ENCODE measurements around the gene TAOK2.
"Not testable (repeated sequence)": the region's sequence is repeated elsewhere in the genome, so short reads cannot be mapped to it uniquely, and the experiment has no call there.

TAOK2 gene

GRCh38 chr16:30026449-30026848, 52.8 kb downstream of the TAOK2 start:
- DNase-seq: no peak

GRCh38 chr16:30027588-30028437, 54.1 kb downstream of the TAOK2 start:
- DNase-seq: no peak

DNA sequence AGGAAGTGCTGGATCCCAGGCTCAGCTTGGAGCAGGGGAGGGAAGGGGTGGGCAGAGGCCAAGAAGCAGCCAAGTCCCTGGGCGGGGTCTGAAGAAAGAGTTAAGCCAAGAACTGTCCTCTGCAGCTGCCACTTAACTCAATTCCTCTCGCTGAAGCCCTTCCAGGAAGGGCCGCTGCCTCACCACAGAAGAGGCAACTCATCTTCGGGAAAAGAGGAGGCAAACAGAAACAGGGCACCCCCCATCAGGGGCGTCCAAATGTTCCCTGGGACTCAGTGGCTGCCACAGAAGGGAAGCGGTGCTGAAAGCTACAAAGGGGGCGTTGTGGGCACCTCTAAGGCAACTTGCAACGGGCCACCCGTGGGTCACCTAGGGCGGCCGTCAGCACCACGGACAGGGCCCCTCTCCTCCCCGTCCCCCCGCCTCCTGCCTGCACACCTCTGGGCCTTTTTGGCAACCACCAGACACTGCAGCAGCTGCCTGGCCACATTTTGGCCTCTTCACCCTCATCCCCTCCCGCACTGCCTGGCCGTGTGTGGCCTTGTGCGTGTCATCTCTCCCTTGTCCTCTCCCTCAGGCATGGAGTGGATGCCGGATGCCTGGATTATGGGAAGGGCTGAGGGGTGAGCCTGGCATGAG, 54.9 kb downstream of the TAOK2 start:
- peak; percentile 9 for DNase-seq

DNA sequence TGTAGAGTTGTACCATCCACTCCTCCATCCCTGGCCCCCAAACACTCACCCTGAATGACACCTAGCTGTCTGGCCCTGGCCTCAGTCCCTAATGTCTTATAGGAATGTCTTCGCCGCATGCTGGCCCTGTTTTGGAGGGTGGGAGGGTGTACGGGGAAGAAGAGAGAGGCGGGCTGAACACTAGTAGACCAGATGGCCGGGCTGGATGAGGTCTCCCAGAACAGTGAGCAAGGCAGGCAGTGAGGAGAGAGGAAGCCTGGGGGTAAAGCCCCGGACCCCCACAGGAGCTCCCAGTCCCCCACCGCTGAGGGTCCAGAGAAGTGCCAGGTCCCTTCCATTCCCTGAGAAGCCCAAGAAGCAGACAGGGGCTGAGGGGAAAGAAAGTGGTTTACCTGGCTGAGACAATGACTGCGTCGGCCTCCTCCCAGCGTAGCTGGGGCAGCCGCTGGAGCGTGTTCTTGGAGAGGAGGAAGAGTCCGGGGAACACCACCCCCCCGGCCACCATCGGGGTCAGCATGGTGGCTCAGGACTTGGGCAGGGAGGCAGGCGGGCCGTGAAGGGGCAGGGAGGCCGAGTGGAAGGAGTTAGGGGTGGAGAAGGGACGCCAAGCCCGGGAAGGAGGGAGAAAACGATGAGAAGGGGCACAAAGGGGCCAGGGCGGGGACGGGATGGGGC, 56.5 kb downstream of the TAOK2 start:
- no peak for DNase-seq

DNA sequence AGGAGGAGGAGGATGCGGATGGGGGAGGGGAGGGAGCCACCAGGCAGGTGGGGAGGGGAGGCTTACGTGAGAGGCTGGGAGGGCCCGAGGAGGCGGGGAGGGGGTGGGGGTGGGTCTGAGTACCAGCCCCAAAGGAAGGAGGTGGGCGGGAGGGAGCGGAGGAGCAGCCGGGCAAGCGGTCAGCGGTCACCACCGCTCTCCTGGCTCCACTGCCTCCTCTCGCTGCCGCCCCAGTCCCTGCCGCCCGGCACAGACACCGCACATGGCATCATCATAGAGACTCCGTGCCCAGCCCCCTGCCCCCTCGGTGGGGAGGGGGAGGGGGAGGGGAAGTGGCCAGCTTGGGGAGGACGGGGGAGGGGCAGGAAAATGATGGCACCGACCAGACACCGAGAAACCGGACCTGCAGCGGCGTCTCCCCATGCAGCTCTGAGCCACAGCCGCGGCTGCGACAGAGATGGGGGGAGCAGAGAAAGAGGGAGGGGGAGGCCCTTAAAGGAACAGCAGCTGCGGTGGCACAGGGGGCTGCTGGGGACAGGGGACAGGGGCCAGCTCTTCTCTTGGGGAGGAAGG, 57.3 kb downstream of the TAOK2 start, which contains the start of gene TLCD3B:
TLCD3B (minus strand) TSS at position 431 of the 573 bp plus-strand sequence. CDS start 744 bp downstream, outside the sequence.
- peak; percentile 7 for DNase-seq

- DNase-seq: no peak
These were observed 57.8 kb downstream of the TAOK2 start for GRCh38 chr16:30031477-30031918.

DNA sequence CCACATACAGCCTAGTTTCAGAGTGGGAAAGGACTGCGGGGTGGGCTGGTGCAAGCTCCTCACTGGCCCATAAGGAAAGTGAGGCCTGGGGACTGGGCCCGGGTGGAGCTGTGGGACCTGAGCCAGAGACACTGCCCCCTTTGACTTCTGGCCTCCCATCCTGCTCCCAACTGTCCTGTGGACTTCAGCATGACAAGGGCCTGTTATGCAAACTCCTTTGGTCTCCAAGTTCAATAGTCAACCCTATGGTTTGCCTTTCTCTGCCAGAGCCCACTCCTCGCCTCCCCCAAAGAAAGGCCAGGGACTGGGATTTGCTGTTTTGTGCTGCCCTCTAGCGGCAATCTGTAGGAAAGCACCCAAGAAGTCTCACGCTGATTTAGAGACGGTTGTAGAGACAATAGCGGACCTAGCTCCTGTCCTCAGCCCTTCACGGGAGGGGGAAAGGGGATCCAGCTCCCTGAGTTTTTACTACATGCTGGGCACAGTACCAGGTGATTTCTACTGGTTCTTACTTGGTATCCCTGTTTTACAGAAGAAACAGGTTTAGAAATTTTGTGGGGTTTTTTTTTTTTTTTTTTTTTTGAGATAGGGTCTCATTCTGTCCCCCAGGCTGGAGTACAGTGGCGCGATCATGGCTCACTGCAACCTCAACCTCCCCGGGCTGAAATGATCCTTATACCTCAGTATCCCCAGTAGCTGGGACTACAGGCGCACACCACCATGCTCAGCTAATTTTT, 58.6 kb downstream of the TAOK2 start:
- peak; percentile 74 for DNase-seq

DNA sequence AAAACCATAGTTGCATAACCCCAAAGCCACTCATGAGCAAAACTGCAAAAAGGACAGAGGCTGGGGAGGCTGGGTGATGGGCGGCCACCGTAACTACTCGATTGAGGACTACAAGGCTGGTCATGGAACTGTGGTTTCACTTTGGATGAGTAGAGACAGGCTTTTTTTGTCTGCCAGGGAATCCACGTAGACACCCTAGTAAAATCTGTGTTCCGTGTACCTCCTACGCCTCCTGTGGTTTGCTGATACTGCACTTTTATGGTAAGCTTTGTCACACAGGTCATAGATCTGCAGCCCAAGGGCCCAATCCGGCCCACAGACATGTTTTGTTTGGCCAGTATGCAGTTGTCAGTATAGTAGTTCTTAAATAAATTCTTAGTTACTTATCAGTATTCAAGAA, 59.6 kb downstream of the TAOK2 start:
- DNase-seq: no peak

DNA sequence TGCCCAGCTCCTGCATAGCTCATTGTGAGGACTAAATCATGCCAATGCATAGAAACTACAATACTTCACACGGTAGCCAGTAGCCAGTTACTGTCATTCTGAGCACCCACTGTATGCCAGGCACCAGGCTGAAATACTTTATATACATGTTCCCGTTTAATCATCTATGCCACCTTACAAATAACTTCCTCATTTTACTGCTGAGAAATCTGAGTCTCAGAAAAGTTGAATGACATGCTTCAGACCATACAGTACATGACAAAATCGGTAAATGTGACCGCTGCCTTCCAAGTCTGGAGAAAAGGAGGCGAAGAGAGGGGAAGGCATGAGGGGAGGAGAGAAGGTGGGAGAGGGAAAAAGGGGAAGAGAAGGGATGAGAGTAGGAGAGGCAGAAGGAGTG, 66.6 kb downstream of the TAOK2 start:
- no peak for DNase-seq

DNA sequence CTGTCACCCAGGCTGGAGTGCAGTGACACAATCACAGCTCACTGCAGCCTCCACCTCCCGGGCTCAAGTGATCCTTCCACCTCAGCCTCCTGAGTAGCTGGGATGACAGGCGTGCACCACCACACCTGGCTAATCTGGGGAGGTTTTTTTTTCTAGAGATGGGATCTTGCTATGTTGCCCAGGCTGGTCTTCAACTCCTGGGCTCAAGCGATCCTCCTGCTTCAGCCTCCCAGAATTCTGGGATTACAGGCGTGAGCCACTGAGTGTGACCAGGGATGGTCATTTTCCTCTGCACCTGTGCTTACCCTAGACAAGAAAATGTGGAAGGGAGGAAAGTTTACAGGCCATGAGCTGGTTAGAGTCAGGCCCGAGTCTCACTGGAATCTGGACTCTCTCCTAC, 67.0 kb downstream of the TAOK2 start:
- DNase-seq: not testable (repeated sequence)

DNA sequence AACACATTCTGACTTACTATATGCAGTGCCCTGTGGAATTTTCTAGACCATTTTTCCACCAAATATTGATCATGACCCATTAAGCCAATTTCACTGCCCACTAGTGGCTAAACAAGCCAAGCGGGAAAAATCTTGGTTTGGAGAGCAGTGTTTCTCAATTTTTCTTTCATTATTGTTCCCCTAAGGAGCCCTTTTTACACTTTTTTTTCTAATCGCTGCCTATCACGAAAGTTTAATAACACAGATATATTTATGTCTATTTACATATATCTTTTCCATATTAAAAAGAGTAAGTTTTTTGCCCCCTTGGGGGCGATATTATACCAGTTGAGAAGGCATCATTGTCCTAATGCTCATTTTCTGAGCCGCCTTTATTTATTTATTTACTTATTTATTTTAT, 68.2 kb downstream of the TAOK2 start:
- peak; percentile 57 for DNase-seq
